NCI-H82 treated with DMSO at 0.1 percent for 48 hours (cell line): ENCODE measurements around the gene NPHP1.
"Not testable (repeated sequence)": the region's sequence is repeated elsewhere in the genome, so short reads cannot be mapped to it uniquely, and the experiment has no call there.

Experiments used
- DNase-seq: peaks from one replicate; lab custom pipeline; 2025; ENCODE audit not compliant: unreplicated experiment; lab: John Stamatoyannopoulos, UW

The NPHP1 gene

GRCh38 chr2:110198016-110198415 is 6.8 kb downstream of the NPHP1 start:
- DNase-seq: no peak

- no peak for DNase-seq
These were observed 7.4 kb downstream of the NPHP1 start for GRCh38 chr2:110197452-110197851.

- not testable (repeated sequence) for DNase-seq
These were observed 14.6 kb downstream of the NPHP1 start for GRCh38 chr2:110190169-110190568.

GRCh38 chr2:110182449-110182848 is 22.4 kb downstream of the NPHP1 start:
- DNase-seq: no peak

- no peak for DNase-seq
These were observed 24.8 kb downstream of the NPHP1 start for GRCh38 chr2:110180036-110180435.

- DNase-seq: no peak
These were observed 31.3 kb downstream of the NPHP1 start for GRCh38 chr2:110173523-110173922.

GRCh38 chr2:110172506-110172905 is 32.3 kb downstream of the NPHP1 start:
- no peak for DNase-seq

GRCh38 chr2:110170102-110170501 is 34.7 kb downstream of the NPHP1 start:
- DNase-seq: no peak

GRCh38 chr2:110167326-110168000 is 37.4 kb downstream of the NPHP1 start:
- no peak for DNase-seq

- DNase-seq: no peak
These were observed 38.5 kb downstream of the NPHP1 start for GRCh38 chr2:110166266-110166665.

- no peak for DNase-seq
These were observed 47.5 kb downstream of the NPHP1 start for GRCh38 chr2:110157153-110157793.

GRCh38 chr2:110154828-110155227 is 50.0 kb downstream of the NPHP1 start:
- DNase-seq: not testable (repeated sequence)

- not testable (repeated sequence) for DNase-seq
These were observed 50.6 kb downstream of the NPHP1 start for GRCh38 chr2:110154188-110154587.

- DNase-seq: no peak
These were observed 51.4 kb downstream of the NPHP1 start for GRCh38 chr2:110153416-110153815.

- no peak for DNase-seq
These were observed 51.9 kb downstream of the NPHP1 start for GRCh38 chr2:110152943-110153342.

GRCh38 chr2:110149330-110150220 is 55.2 kb downstream of the NPHP1 start:
- DNase-seq: no peak

GRCh38 chr2:110146945-110147332 is 57.9 kb downstream of the NPHP1 start:
- no peak for DNase-seq

GRCh38 chr2:110146183-110146944 is 58.4 kb downstream of the NPHP1 start:
- DNase-seq: no peak

GRCh38 chr2:110143982-110144381 is 60.8 kb downstream of the NPHP1 start:
- DNase-seq: no peak

- DNase-seq: no peak
These were observed 64.4 kb downstream of the NPHP1 start for GRCh38 chr2:110140401-110140800.

GRCh38 chr2:110134025-110134424 is 70.8 kb downstream of the NPHP1 start:
- no peak for DNase-seq
